ENCODE measurements around the gene LCT. TPM values are rescaled to one million over a fixed set of nuclear protein-coding genes. Genes with fewer than 3 reads are reported as not detected.

The LCT gene
- total and polyA plus RNA-seq, 2 donors from 2014 or later, result 0.19 TPM; not detected in 1

DNA sequence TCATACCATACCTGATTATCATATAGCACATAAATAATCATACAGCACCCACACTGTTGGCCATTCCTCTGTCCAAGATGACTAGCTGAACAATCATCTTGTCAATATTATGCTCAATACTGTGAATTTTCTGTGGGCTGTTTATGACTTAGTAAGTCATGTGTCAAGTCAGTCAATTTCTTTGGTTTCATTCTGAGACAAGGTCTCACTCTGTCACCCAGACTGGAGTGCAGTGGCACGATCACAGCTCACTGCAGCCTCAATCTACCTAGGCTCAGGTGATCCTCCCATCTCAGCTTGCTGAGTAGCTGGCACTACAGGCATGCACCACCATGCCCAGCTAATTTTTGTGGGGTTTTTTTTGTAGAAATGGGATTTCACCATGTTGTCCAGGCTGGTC, 33.6 kb upstream of the LCT start:
- H3K9ac ChIP-seq (ENCODE audit: low read length in 3 of 3), result no peak overlapping the region
- no peaks in the 10 kb centered on the region for H3K4me1 ChIP-seq (ENCODE audit: control insufficient read depth in 2 of 3, insufficient read depth in 2 of 3, low read depth in 1 of 3, low read length in 3 of 3)
- H3K36me3 ChIP-seq (ENCODE audit: control insufficient read depth in 2 of 3, insufficient read depth in 3 of 3, low read length in 3 of 3), result peaks cover 7 to 10% (median 8%) of the 10 kb centered on the region in 3 donors
- no peak overlapping the region for H3K27ac ChIP-seq (ENCODE audit: low read depth in 2 of 2, low read length in 2 of 2)
- intact Hi-C loops (cut with DNase I), result no loop called here
- FAIRE-seq (no peak), DNase-seq (no peak)
- H3K27me3 ChIP-seq (ENCODE audit: control insufficient read depth, insufficient read depth, low read length), result no peaks in the 10 kb centered on the region
- no peak overlapping the region for H3K4me3 ChIP-seq (ENCODE audit: low read length in 3 of 3)
- TF ChIP-seq, protein P1, sequence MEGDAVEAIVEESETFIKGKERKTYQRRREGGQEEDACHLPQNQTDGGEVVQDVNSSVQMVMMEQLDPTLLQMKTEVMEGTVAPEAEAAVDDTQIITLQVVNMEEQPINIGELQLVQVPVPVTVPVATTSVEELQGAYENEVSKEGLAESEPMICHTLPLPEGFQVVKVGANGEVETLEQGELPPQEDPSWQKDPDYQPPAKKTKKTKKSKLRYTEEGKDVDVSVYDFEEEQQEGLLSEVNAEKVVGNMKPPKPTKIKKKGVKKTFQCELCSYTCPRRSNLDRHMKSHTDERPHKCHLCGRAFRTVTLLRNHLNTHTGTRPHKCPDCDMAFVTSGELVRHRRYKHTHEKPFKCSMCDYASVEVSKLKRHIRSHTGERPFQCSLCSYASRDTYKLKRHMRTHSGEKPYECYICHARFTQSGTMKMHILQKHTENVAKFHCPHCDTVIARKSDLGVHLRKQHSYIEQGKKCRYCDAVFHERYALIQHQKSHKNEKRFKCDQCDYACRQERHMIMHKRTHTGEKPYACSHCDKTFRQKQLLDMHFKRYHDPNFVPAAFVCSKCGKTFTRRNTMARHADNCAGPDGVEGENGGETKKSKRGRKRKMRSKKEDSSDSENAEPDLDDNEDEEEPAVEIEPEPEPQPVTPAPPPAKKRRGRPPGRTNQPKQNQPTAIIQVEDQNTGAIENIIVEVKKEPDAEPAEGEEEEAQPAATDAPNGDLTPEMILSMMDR (IDR thresholded peaks at IDR 0.05; ENCODE audit: borderline replicate concordance, extremely low read depth, insufficient read depth), result no peak
- no peaks in the 10 kb centered on the region for H3K9me3 ChIP-seq (ENCODE audit: control insufficient read depth in 2 of 3, insufficient read depth in 1 of 3, low read length in 3 of 3)

DNA sequence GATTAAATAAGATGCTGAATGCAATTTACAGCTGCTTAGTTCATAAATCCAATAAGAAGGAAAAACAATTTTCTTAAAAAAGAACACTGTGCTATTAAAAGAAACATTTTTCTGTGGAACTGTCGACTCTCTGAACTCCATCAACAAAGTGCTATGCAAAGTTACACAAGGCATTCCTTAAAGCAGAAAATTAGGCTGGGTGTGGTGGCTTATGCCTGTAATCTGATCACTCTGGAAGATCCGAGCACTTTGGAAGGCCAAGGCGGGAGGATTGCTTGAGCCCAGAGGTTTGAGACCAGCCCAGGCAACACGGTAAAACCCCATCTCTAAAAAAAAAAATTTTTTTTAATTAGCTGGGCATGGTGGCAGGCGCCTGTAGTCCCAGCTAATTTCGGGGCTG, 26.2 kb upstream of the LCT start:
- Histone ChIP-seq H3K9me3 (ENCODE audit: control insufficient read depth in 2 of 3, insufficient read depth in 1 of 3, low read length in 3 of 3) (no peaks in the 10 kb centered on the region), H3K36me3 (ENCODE audit: control insufficient read depth in 2 of 3, insufficient read depth in 3 of 3, low read length in 3 of 3) (peaks cover 6 to 12% (median 7%) of the 10 kb centered on the region in 3 donors)
- TF ChIP-seq, protein P1 (IDR thresholded peaks at IDR 0.05; ENCODE audit: borderline replicate concordance, extremely low read depth, insufficient read depth), result no peak

DNA sequence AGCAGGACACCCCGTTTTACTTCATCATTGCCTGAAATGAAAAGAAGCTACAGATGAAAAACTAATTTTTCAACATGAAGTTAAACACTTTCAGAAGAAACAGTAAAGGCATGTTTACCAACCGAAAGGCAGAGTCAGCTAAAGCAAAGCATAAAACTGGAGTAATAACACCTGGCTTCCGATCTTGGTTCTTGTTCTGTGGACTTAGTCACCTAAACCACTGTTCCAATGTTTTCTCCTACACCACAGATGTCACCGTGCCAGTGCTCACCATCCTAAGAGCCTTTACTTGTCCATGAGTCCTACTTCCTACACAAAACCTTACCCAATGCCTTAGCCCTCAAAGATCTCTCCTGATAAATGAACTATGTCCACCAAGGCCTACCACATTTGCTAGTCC, 25.7 kb upstream of the LCT start:
- intact Hi-C loops (cut with DNase I), result no loop called here
- H3K9me3 ChIP-seq (ENCODE audit: control insufficient read depth in 2 of 3, insufficient read depth in 1 of 3, low read length in 3 of 3), result no peaks in the 10 kb centered on the region
- H3K4me3 ChIP-seq (ENCODE audit: low read length in 3 of 3), result no peak overlapping the region
- H3K9ac ChIP-seq (ENCODE audit: low read length in 3 of 3), result no peak overlapping the region
- H3K4me1 ChIP-seq (ENCODE audit: control insufficient read depth in 2 of 3, insufficient read depth in 2 of 3, low read depth in 1 of 3, low read length in 3 of 3), result no peaks in the 10 kb centered on the region
- TF ChIP-seq, protein P1 (IDR thresholded peaks at IDR 0.05; ENCODE audit: borderline replicate concordance, extremely low read depth, insufficient read depth), result no peak
- no peak overlapping the region for H3K27ac ChIP-seq (ENCODE audit: low read depth in 2 of 2, low read length in 2 of 2)
- FAIRE-seq (no peak), DNase-seq (no peak)
- H3K36me3 ChIP-seq (ENCODE audit: control insufficient read depth in 2 of 3, insufficient read depth in 3 of 3, low read length in 3 of 3), result peaks cover 6 to 12% (median 9%) of the 10 kb centered on the region in 3 donors
- no peaks in the 10 kb centered on the region for H3K27me3 ChIP-seq (ENCODE audit: control insufficient read depth, insufficient read depth, low read length)

More for the DNA sequence above, 26.2 kb upstream of the LCT start:
- H3K27ac ChIP-seq (ENCODE audit: low read depth in 2 of 2, low read length in 2 of 2), result no peak overlapping the region
- DNase-seq (no peak), FAIRE-seq (no peak)
- no peak overlapping the region for H3K9ac ChIP-seq (ENCODE audit: low read length in 3 of 3)
- intact Hi-C loops (cut with DNase I), result no loop called here
- no peaks in the 10 kb centered on the region for H3K4me1 ChIP-seq (ENCODE audit: control insufficient read depth in 2 of 3, insufficient read depth in 2 of 3, low read depth in 1 of 3, low read length in 3 of 3)
- H3K27me3 ChIP-seq (ENCODE audit: control insufficient read depth, insufficient read depth, low read length), result no peaks in the 10 kb centered on the region
- no peak overlapping the region for H3K4me3 ChIP-seq (ENCODE audit: low read length in 3 of 3)

DNA sequence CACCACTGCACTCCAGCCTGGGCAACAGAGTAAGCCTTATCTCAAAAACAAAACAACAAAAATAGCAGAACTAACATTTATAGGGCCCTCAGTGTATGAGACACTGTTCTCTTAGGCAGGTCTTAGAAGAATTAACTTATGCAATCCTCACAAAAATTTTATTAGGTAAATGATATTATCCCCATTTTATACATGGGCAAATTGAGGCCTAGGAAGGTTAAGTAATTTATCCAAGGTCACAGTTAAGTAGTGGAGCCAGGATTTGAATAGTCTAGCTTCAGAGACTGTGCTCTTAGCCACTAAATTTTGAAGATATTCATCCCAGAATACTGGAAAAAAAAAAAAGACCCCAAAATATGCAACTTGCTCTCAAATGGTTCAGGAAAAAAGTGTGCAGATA, 16.4 kb upstream of the LCT start:
- no peak for DNase-seq
- peaks cover 0 to 8% (median 7%) of the 10 kb centered on the region in 3 donors for H3K36me3 ChIP-seq (ENCODE audit: control insufficient read depth in 2 of 3, insufficient read depth in 3 of 3, low read length in 3 of 3)
- intact Hi-C loops (cut with DNase I), result no loop called here
- H3K9me3 ChIP-seq (ENCODE audit: control insufficient read depth in 2 of 3, insufficient read depth in 1 of 3, low read length in 3 of 3), result no peaks in the 10 kb centered on the region
- TF ChIP-seq, protein P1 (IDR thresholded peaks at IDR 0.05; ENCODE audit: borderline replicate concordance, extremely low read depth, insufficient read depth), result no peak
- H3K4me3 ChIP-seq (ENCODE audit: low read length in 3 of 3), result no peak overlapping the region
- H3K27me3 ChIP-seq (ENCODE audit: control insufficient read depth, insufficient read depth, low read length), result no peaks in the 10 kb centered on the region
- no peak overlapping the region for H3K9ac ChIP-seq (ENCODE audit: low read length in 3 of 3)
- no peak overlapping the region for H3K27ac ChIP-seq (ENCODE audit: low read depth in 2 of 2, low read length in 2 of 2)
- no peak for FAIRE-seq
- H3K4me1 ChIP-seq (ENCODE audit: control insufficient read depth in 2 of 3, insufficient read depth in 2 of 3, low read depth in 1 of 3, low read length in 3 of 3), result no peaks in the 10 kb centered on the region

All from kidney (tissue), 14 donors.